Dermis microvascular lymphatic vessel endothelial cell (primary cell): ENCODE results near the gene SLC34A1. TPM values are rescaled to one million over a fixed set of nuclear protein-coding genes. Genes with fewer than 3 reads are reported as not detected.

Experiments used
- DNase-seq, 2 donors: peaks; one replicate each; pipeline versions ENCODE4 v3.0.0 to v3.0.0-alpha.2; 2010; ENCODE audit warnings: low read depth in 2 of 2
- total RNA-seq: library from RNA; depleted of rRNA; stranded (reverse); fragments of >200 nt; gene quantifications from 2 replicates; pipeline ENCODE4 v1.2.1, GENCODE V29; 2014

Gene SLC34A1
- total RNA-seq, 1 donor from 2014 or later, result not detected

GRCh38 chr5:177388521-177389052 is 4.4 kb downstream of the SLC34A1 start:
- no peak for DNase-seq

- peak in 1 of 2 donors; percentile 21 for DNase-seq
Observed at GRCh38 chr5:177389241-177390169, 5.3 kb downstream of the SLC34A1 start.

GRCh38 chr5:177390363-177391300 is 6.4 kb downstream of the SLC34A1 start:
- DNase-seq, result peak; percentile 55 to 80

GRCh38 chr5:177392765-177393164 is 8.5 kb downstream of the SLC34A1 start:
- DNase-seq, result no peak

GRCh38 chr5:177393206-177393765 is 9.1 kb downstream of the SLC34A1 start:
- DNase-seq, result no peak

GRCh38 chr5:177393990-177394389 is 9.8 kb downstream of the SLC34A1 start:
- no peak for DNase-seq

- no peak for DNase-seq
Observed at GRCh38 chr5:177396078-177396477, 11.8 kb downstream of the SLC34A1 start.

- no peak for DNase-seq
Observed at GRCh38 chr5:177396807-177397206, 12.6 kb downstream of the SLC34A1 start.

GRCh38 chr5:177397875-177398390 is 13.7 kb downstream of the SLC34A1 start:
- no peak for DNase-seq

GRCh38 chr5:177399997-177400868 is 16.0 kb downstream of the SLC34A1 start, which contains the start of gene PFN3:
Gene PFN3 (minus strand): TSS chr5:177400661. CDS start chr5:177400576, 85 bp downstream.
- peak; percentile 16 to 56 for DNase-seq

- DNase-seq, result peak in 1 of 2 donors; percentile 32
Observed at GRCh38 chr5:177402271-177403043, 18.2 kb downstream of the SLC34A1 start.

GRCh38 chr5:177403102-177403791 is 19.0 kb downstream of the SLC34A1 start:
- no peak for DNase-seq

- DNase-seq, result peak; percentile 64 to 82
Observed at GRCh38 chr5:177403792-177404640, 19.8 kb downstream of the SLC34A1 start.

GRCh38 chr5:177404641-177405179 is 20.5 kb downstream of the SLC34A1 start:
- no peak for DNase-seq

- DNase-seq, result no peak
Observed at GRCh38 chr5:177405312-177405711, 21.1 kb downstream of the SLC34A1 start.

- no peak for DNase-seq
Observed at GRCh38 chr5:177405805-177406204, 21.6 kb downstream of the SLC34A1 start.

GRCh38 chr5:177409043-177409801 is 25.0 kb downstream of the SLC34A1 start, which contains the start of gene F12:
Gene F12 (minus strand): TSS chr5:177409564. CDS start chr5:177409527, 37 bp downstream.
- no peak for DNase-seq
